OCI-LY7 (cell line): ENCODE measurements around the gene HTT.

Experiments
- EZH2phosphoT487 ChIP-seq: fragments of 200-600 bp; sonication (generic); IDR thresholded peaks from 2 replicates; pipeline ENCODE4 v1.6.1; 2018; ENCODE audit warnings: low read depth, borderline replicate concordance, mild to moderate bottlenecking, mixed run types, antibody characterized with exemption, low read length, moderate library complexity, mixed read lengths
- TF ChIP-seq, protein P1 (sequence below): fragments of 200-600 bp; sonication (generic); conservative IDR thresholded peaks from 2 replicates; pipeline ENCODE4 v1.5.1; 2014; ENCODE audit warnings: mild to moderate bottlenecking, antibody characterized with exemption, low read length, moderate library complexity, mixed read lengths

DNA sequence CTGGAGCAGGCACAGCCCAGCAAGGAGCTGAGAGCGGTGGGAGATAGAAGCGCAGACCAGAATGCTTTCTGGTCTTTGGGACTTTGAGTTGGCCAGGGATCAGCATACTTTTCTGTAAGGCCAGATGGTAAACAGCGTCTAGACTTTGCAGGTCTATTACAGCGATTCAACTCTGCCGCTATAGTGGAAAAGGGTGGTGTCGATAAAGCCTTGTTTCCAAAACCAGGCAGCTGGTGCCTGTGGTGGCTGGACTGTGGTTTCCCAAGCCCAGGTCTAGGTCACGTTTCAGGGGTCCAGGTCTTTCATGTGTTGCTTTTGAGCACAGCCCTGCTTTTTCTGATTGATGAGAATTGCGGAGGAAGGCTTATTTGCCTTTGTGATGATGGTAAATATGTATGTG is 40.2 kb upstream of the HTT start:
- TF ChIP-seq, protein P1, sequence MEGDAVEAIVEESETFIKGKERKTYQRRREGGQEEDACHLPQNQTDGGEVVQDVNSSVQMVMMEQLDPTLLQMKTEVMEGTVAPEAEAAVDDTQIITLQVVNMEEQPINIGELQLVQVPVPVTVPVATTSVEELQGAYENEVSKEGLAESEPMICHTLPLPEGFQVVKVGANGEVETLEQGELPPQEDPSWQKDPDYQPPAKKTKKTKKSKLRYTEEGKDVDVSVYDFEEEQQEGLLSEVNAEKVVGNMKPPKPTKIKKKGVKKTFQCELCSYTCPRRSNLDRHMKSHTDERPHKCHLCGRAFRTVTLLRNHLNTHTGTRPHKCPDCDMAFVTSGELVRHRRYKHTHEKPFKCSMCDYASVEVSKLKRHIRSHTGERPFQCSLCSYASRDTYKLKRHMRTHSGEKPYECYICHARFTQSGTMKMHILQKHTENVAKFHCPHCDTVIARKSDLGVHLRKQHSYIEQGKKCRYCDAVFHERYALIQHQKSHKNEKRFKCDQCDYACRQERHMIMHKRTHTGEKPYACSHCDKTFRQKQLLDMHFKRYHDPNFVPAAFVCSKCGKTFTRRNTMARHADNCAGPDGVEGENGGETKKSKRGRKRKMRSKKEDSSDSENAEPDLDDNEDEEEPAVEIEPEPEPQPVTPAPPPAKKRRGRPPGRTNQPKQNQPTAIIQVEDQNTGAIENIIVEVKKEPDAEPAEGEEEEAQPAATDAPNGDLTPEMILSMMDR, result no peak
- no peak for TF ChIP-seq EZH2phosphoT487
